ENCODE results near the gene PGAP6. TPM values are rescaled to one million over a fixed set of nuclear protein-coding genes. Genes with fewer than 3 reads are reported as not detected.

Gene PGAP6
- total and polyA plus RNA-seq, 2 experiments from 2014 or later = 133 to 205 TPM

GRCh38 chr16:361872-362701, 19.7 kb downstream of the PGAP6 start:
- DNase-seq (ENCODE audit: low spot score) = peak; percentile 89
- Histone ChIP-seq H4K20me1 (ENCODE audit: insufficient read depth, poor library complexity, severe bottlenecking) (no peaks in the 10 kb centered on the region), H3K79me2 (no peaks in the 10 kb centered on the region), H3K9me2 (replicated peaks; ENCODE audit: insufficient read depth) (no peaks in the 10 kb centered on the region), H3K9me3 (ENCODE audit: low read depth) (no peaks in the 10 kb centered on the region), H3K27me3 (no peaks in the 10 kb centered on the region), H3K36me3 (replicated peaks; ENCODE audit: insufficient read depth, low read depth) (no peaks in the 10 kb centered on the region), H3K4me1 (ENCODE audit: insufficient read depth) (no peaks in the 10 kb centered on the region), H2AFZ (no peak overlapping the region), H3K4me3 (no peak overlapping the region), H3K27ac (no peak overlapping the region), H3K4me2 (no peak overlapping the region)
- peak; percentile 78 for TF ChIP-seq CTCF (IDR thresholded peaks at IDR 0.05; ENCODE audit: poor library complexity)
- TF ChIP-seq EZH2phosphoT487 (IDR thresholded peaks at IDR 0.05; ENCODE audit: low read depth, severe bottlenecking, unreplicated experiment) = no peak
- TF ChIP-seq EZH2 (IDR thresholded peaks at IDR 0.05; ENCODE audit: borderline replicate concordance) = no peak
- WGBS (ENCODE audit: low lambda C conversion rate, missing lambda C conversion rate) = 45% methylated on average over 26 of the region's 30 CpGs

GRCh38 chr16:361341-361871, 20.4 kb downstream of the PGAP6 start:
- TF ChIP-seq EZH2 (IDR thresholded peaks at IDR 0.05; ENCODE audit: borderline replicate concordance) (no peak), CTCF (IDR thresholded peaks at IDR 0.05; ENCODE audit: poor library complexity) (no peak), EZH2phosphoT487 (IDR thresholded peaks at IDR 0.05; ENCODE audit: low read depth, severe bottlenecking, unreplicated experiment) (no peak)
- Histone ChIP-seq H3K4me2 (no peak overlapping the region), H2AFZ (no peak overlapping the region), H3K27me3 (no peaks in the 10 kb centered on the region), H4K20me1 (ENCODE audit: insufficient read depth, poor library complexity, severe bottlenecking) (no peaks in the 10 kb centered on the region), H3K36me3 (replicated peaks; ENCODE audit: insufficient read depth, low read depth) (no peaks in the 10 kb centered on the region), H3K27ac (no peak overlapping the region), H3K4me1 (ENCODE audit: insufficient read depth) (no peaks in the 10 kb centered on the region), H3K9me3 (ENCODE audit: low read depth) (no peaks in the 10 kb centered on the region), H3K4me3 (no peak overlapping the region), H3K9me2 (replicated peaks; ENCODE audit: insufficient read depth) (no peaks in the 10 kb centered on the region), H3K79me2 (no peaks in the 10 kb centered on the region)
- no peak for DNase-seq (ENCODE audit: low spot score)
- 90% methylated on average over 16 of the region's 30 CpGs for WGBS (ENCODE audit: low lambda C conversion rate, missing lambda C conversion rate)

GRCh38 chr16:360698-361336, 21.0 kb downstream of the PGAP6 start:
- H3K27ac ChIP-seq = no peak overlapping the region
- H2AFZ ChIP-seq = no peak overlapping the region
- no peaks in the 10 kb centered on the region for H3K79me2 ChIP-seq
- no peaks in the 10 kb centered on the region for H3K36me3 ChIP-seq (replicated peaks; ENCODE audit: insufficient read depth, low read depth)
- H3K4me1 ChIP-seq (ENCODE audit: insufficient read depth) = no peaks in the 10 kb centered on the region
- WGBS (ENCODE audit: low lambda C conversion rate, missing lambda C conversion rate) = 94% methylated on average over 45 of the region's 47 CpGs
- no peaks in the 10 kb centered on the region for H3K9me3 ChIP-seq (ENCODE audit: low read depth)
- no peak overlapping the region for H3K4me2 ChIP-seq
- no peaks in the 10 kb centered on the region for H4K20me1 ChIP-seq (ENCODE audit: insufficient read depth, poor library complexity, severe bottlenecking)
- no peak overlapping the region for H3K4me3 ChIP-seq
- no peak for DNase-seq (ENCODE audit: low spot score)
- no peaks in the 10 kb centered on the region for H3K9me2 ChIP-seq (replicated peaks; ENCODE audit: insufficient read depth)
- TF ChIP-seq CTCF (IDR thresholded peaks at IDR 0.05; ENCODE audit: poor library complexity) (no peak), EZH2 (IDR thresholded peaks at IDR 0.05; ENCODE audit: borderline replicate concordance) (no peak), EZH2phosphoT487 (IDR thresholded peaks at IDR 0.05; ENCODE audit: low read depth, severe bottlenecking, unreplicated experiment) (no peak)
- no peaks in the 10 kb centered on the region for H3K27me3 ChIP-seq

Data from hepatocyte (in vitro differentiated cells).